HG03280 (cell line): Measurements from ENCODE around the gene RCAN3.
"Not testable (repeated sequence)": the region's sequence is repeated elsewhere in the genome, so short reads cannot be mapped to it uniquely, and the experiment has no call there.

Experiments
- ATAC-seq: cut with Tn5 transposase; IDR thresholded peaks from one replicate; pipeline ENCODE4 v1.9.1; 2021; ENCODE audit warnings: mild to moderate bottlenecking, moderate library complexity; ENCODE audit not compliant: unreplicated experiment

RCAN3 gene

GRCh38 chr1:24484199-24484598, 18.4 kb upstream of the RCAN3 start:
- ATAC-seq = no peak

- no peak for ATAC-seq
Observed at GRCh38 chr1:24486331-24487065, 16.1 kb upstream of the RCAN3 start.

GRCh38 chr1:24487455-24487854, 15.2 kb upstream of the RCAN3 start:
- ATAC-seq = no peak

- ATAC-seq = not testable (repeated sequence)
Observed at GRCh38 chr1:24488159-24488558, 14.5 kb upstream of the RCAN3 start.

- ATAC-seq = no peak
Observed at GRCh38 chr1:24489674-24490073, 13.0 kb upstream of the RCAN3 start.

- ATAC-seq = no peak
Observed at GRCh38 chr1:24490101-24490781, 12.4 kb upstream of the RCAN3 start.

GRCh38 chr1:24491577-24492360, 10.9 kb upstream of the RCAN3 start:
- ATAC-seq = no peak

- not testable (repeated sequence) for ATAC-seq
Observed at GRCh38 chr1:24492935-24493334, 9.7 kb upstream of the RCAN3 start.

- ATAC-seq = no peak
Observed at GRCh38 chr1:24493785-24494184, 8.9 kb upstream of the RCAN3 start.

GRCh38 chr1:24498589-24498988, 4.0 kb upstream of the RCAN3 start:
- ATAC-seq = no peak

GRCh38 chr1:24500448-24501048, 2.1 kb upstream of the RCAN3 start:
- no peak for ATAC-seq

- ATAC-seq = no peak
Observed at GRCh38 chr1:24501371-24502064, 1.1 kb upstream of the RCAN3 start.

GRCh38 chr1:24502065-24502708, 449 bp upstream of the RCAN3 start:
- ATAC-seq = peak; percentile 27

GRCh38 chr1:24503059-24503751, 569 bp downstream of the RCAN3 start:
- ATAC-seq = peak; percentile 26

- no peak for ATAC-seq
Observed at GRCh38 chr1:24503870-24504523, 1.4 kb downstream of the RCAN3 start.

- no peak for ATAC-seq
Observed at GRCh38 chr1:24504560-24504959, 1.9 kb downstream of the RCAN3 start.

- ATAC-seq = no peak
Observed at GRCh38 chr1:24505816-24506215, 3.2 kb downstream of the RCAN3 start.

- ATAC-seq = no peak
Observed at GRCh38 chr1:24506691-24507381, 4.2 kb downstream of the RCAN3 start.

- no peak for ATAC-seq
Observed at GRCh38 chr1:24507405-24507804, 4.8 kb downstream of the RCAN3 start.
